Head of caudate nucleus (tissue), 42 donors: ENCODE data around the gene NR2F6.
"Not testable (repeated sequence)": the region's sequence is repeated elsewhere in the genome, so short reads cannot be mapped to it uniquely, and the experiment has no call there.

Experiments used
- DNase-seq, 42 donors: peaks; one replicate each; pipeline versions ENCODE4 v3.0.0 to v3.0.0-alpha.2; 2020 to 2021; ENCODE audit warnings: mixed read lengths in 7 of 42
- intact Hi-C: fragments of 100-400 bp; cut with DNase I; formaldehyde crosslinking; loops from one replicate; pipeline ENCODE4 v1.15.0; 2022

NR2F6 gene

GRCh38 chr19:17197666-17198065, 48.1 kb downstream of the NR2F6 start:
- intact Hi-C loops = no loop called here

GRCh38 chr19:17196610-17197009, 49.1 kb downstream of the NR2F6 start:
- intact Hi-C loops = no loop called here
- no peak for DNase-seq

More at GRCh38 chr19:17197666-17198065, 48.1 kb downstream of the NR2F6 start:
- no peak for DNase-seq

- DNase-seq = no peak
- intact Hi-C loops = no loop called here
These were observed 50.6 kb downstream of the NR2F6 start for GRCh38 chr19:17195106-17195505.

GRCh38 chr19:17194608-17195007, 51.1 kb downstream of the NR2F6 start:
- no peak for DNase-seq
- intact Hi-C loops = no loop called here

GRCh38 chr19:17192751-17193150, 53.0 kb downstream of the NR2F6 start:
- intact Hi-C loops = no loop called here
- DNase-seq = no peak

- DNase-seq, intact Hi-C loops: not testable (repeated sequence)
These were observed 54.0 kb downstream of the NR2F6 start for GRCh38 chr19:17191736-17192135.

GRCh38 chr19:17185590-17185989, 60.1 kb downstream of the NR2F6 start:
- intact Hi-C loops = no loop called here
- no peak for DNase-seq

GRCh38 chr19:17184371-17184841, 61.3 kb downstream of the NR2F6 start:
- DNase-seq = no peak
- intact Hi-C loops = no loop called here

GRCh38 chr19:17183858-17184321, 61.8 kb downstream of the NR2F6 start:
- DNase-seq = no peak
- intact Hi-C loops = no loop called here

GRCh38 chr19:17183271-17183761, 62.4 kb downstream of the NR2F6 start:
- no peak for DNase-seq
- intact Hi-C loops = no loop called here
